ENCODE measurements around the gene MAP3K8.

Gene MAP3K8

GRCh38 chr10:30493609-30494530 is 59.9 kb downstream of the MAP3K8 start:
- DNase-seq: peak; percentile 26

- no peak for DNase-seq
Observed at GRCh38 chr10:30494558-30494957, 60.6 kb downstream of the MAP3K8 start.

- no peak for DNase-seq
Observed at GRCh38 chr10:30495687-30496086, 61.7 kb downstream of the MAP3K8 start.

- no peak for DNase-seq
Observed at GRCh38 chr10:30499816-30500215, 65.8 kb downstream of the MAP3K8 start.

- no peak for DNase-seq
Observed at GRCh38 chr10:30500534-30500933, 66.5 kb downstream of the MAP3K8 start.

- no peak for DNase-seq
Observed at GRCh38 chr10:30500963-30501504, 67.0 kb downstream of the MAP3K8 start.

- peak; percentile 65 for DNase-seq
Observed at GRCh38 chr10:30502266-30503060, 68.5 kb downstream of the MAP3K8 start.

- DNase-seq: no peak
Observed at GRCh38 chr10:30503700-30504266, 69.8 kb downstream of the MAP3K8 start.

- no peak for DNase-seq
Observed at GRCh38 chr10:30505543-30506298, 71.7 kb downstream of the MAP3K8 start.

GRCh38 chr10:30509508-30509907 is 75.5 kb downstream of the MAP3K8 start:
- no peak for DNase-seq

- DNase-seq: peak; percentile 35
Observed at GRCh38 chr10:30510184-30510931, 76.4 kb downstream of the MAP3K8 start.

- no peak for DNase-seq
Observed at GRCh38 chr10:30510932-30511700, 77.1 kb downstream of the MAP3K8 start.

All from CD4-positive, alpha-beta T cell treated with Interleukin-17A for 1 hour (primary cell).